ENCODE data around the gene RASAL2. TPM values are rescaled to one million over a fixed set of nuclear protein-coding genes. Genes with fewer than 3 reads are reported as not detected.

RASAL2 gene
- total RNA-seq, 1 experiment from 2014 or later: 36.8 TPM

- Mint-ChIP-seq H3K27me3 (ENCODE audit: insufficient read depth, unreplicated experiment) (no peaks in the 10 kb centered on the region), H3K4me3 (ENCODE audit: unreplicated experiment) (no peak overlapping the region), H3K27ac (ENCODE audit: unreplicated experiment) (no peak overlapping the region), H3K36me3 (ENCODE audit: insufficient read depth, unreplicated experiment) (no peaks in the 10 kb centered on the region), H3K4me1 (ENCODE audit: low read depth, unreplicated experiment) (no peaks in the 10 kb centered on the region), H3K9me3 (ENCODE audit: unreplicated experiment) (no peaks in the 10 kb centered on the region)
- Histone ChIP-seq H3K36me3 (ENCODE audit: control insufficient read depth, insufficient read depth, low read length) (no peaks in the 10 kb centered on the region), H3K4me3 (ENCODE audit: low read depth, low read length) (no peak overlapping the region), H3K27me3 (replicated peaks; ENCODE audit: control insufficient read depth, insufficient read depth, low read length) (no peaks in the 10 kb centered on the region), H3K9me3 (no peaks in the 10 kb centered on the region), H3K4me1 (no peaks in the 10 kb centered on the region; the same call in 1 of the 2 replicates)
- intact Hi-C loops (cut with micrococcal nuclease; ENCODE audit: unreplicated experiment): no loop called here
- no TSS peak for BruUV-seq (replicated peaks)
- TF ChIP-seq CTCF (IDR thresholded peaks at IDR 0.05; ENCODE audit: insufficient read depth in 1 of 2, low read depth in 1 of 2, low read length in 1 of 2, severe bottlenecking in 1 of 2, unreplicated experiment in 1 of 2): no peak
- no peak for DNase-seq
- ChIA-PET POLR2A (no interaction called here), CTCF (no interaction called here)
These were observed 75.7 kb downstream of the RASAL2 start for GRCh38 chr1:178169649-178170048.

GRCh38 chr1:178172939-178173338, 79.0 kb downstream of the RASAL2 start:
- no peaks in the 10 kb centered on the region for H3K9me3 Mint-ChIP-seq (ENCODE audit: unreplicated experiment)
- no peak overlapping the region for H3K27ac Mint-ChIP-seq (ENCODE audit: unreplicated experiment)
- Histone ChIP-seq H3K4me1 (no peaks in the 10 kb centered on the region; the same call in 1 of the 2 replicates), H3K4me3 (ENCODE audit: low read depth, low read length) (no peak overlapping the region), H3K27me3 (replicated peaks; ENCODE audit: control insufficient read depth, insufficient read depth, low read length) (no peaks in the 10 kb centered on the region), H3K36me3 (ENCODE audit: control insufficient read depth, insufficient read depth, low read length) (no peaks in the 10 kb centered on the region), H3K9me3 (no peaks in the 10 kb centered on the region)
- BruUV-seq (replicated peaks): no TSS peak
- no peak for TF ChIP-seq CTCF (IDR thresholded peaks at IDR 0.05; ENCODE audit: insufficient read depth in 1 of 2, low read depth in 1 of 2, low read length in 1 of 2, severe bottlenecking in 1 of 2, unreplicated experiment in 1 of 2)
- no peaks in the 10 kb centered on the region for H3K4me1 Mint-ChIP-seq (ENCODE audit: low read depth, unreplicated experiment)
- H3K36me3 Mint-ChIP-seq (ENCODE audit: insufficient read depth, unreplicated experiment): no peaks in the 10 kb centered on the region
- DNase-seq: no peak
- ChIA-PET CTCF (no interaction called here), POLR2A (no interaction called here)
- no peaks in the 10 kb centered on the region for H3K27me3 Mint-ChIP-seq (ENCODE audit: insufficient read depth, unreplicated experiment)
- H3K4me3 Mint-ChIP-seq (ENCODE audit: unreplicated experiment): no peak overlapping the region
- intact Hi-C loops (cut with micrococcal nuclease; ENCODE audit: unreplicated experiment): no loop called here

- no peaks in the 10 kb centered on the region for H3K27me3 Mint-ChIP-seq (ENCODE audit: insufficient read depth, unreplicated experiment)
- H3K9me3 Mint-ChIP-seq (ENCODE audit: unreplicated experiment): no peaks in the 10 kb centered on the region
- Histone ChIP-seq H3K27me3 (replicated peaks; ENCODE audit: control insufficient read depth, insufficient read depth, low read length) (no peaks in the 10 kb centered on the region), H3K9me3 (no peaks in the 10 kb centered on the region), H3K4me1 (no peaks in the 10 kb centered on the region; the same call in 1 of the 2 replicates), H3K36me3 (ENCODE audit: control insufficient read depth, insufficient read depth, low read length) (no peaks in the 10 kb centered on the region), H3K4me3 (ENCODE audit: low read depth, low read length) (no peak overlapping the region)
- H3K4me3 Mint-ChIP-seq (ENCODE audit: unreplicated experiment): no peak overlapping the region
- no peaks in the 10 kb centered on the region for H3K4me1 Mint-ChIP-seq (ENCODE audit: low read depth, unreplicated experiment)
- no peak overlapping the region for H3K27ac Mint-ChIP-seq (ENCODE audit: unreplicated experiment)
- ChIA-PET POLR2A (no interaction called here), CTCF (no interaction called here)
- intact Hi-C loops (cut with micrococcal nuclease; ENCODE audit: unreplicated experiment): no loop called here
- TF ChIP-seq CTCF (IDR thresholded peaks at IDR 0.05; ENCODE audit: insufficient read depth in 1 of 2, low read depth in 1 of 2, low read length in 1 of 2, severe bottlenecking in 1 of 2, unreplicated experiment in 1 of 2): no peak
- no peaks in the 10 kb centered on the region for H3K36me3 Mint-ChIP-seq (ENCODE audit: insufficient read depth, unreplicated experiment)
- DNase-seq: no peak
- no TSS peak for BruUV-seq (replicated peaks)
These were observed 80.6 kb downstream of the RASAL2 start for GRCh38 chr1:178174539-178174938.
